OCI-LY3 (cell line): Measurements from ENCODE around the gene FGFBP1.

Source experiments
- H2AFZ ChIP-seq: fragments of 200-600, 300-600 bp; shearing (Covaris generic); 2 replicates; pipeline ENCODE4 v1.6.0; 2014; ENCODE audit warnings: antibody characterized with exemption, low read depth, low read length
- H3K27ac ChIP-seq: fragments of 200-600, 300-600 bp; sonication (generic); 2 replicates; pipeline ENCODE4 v1.5.1; 2014; ENCODE audit warnings: mild to moderate bottlenecking, low read length, moderate library complexity, mixed read lengths
- H3K27me3 ChIP-seq: fragments of 200-600, 300-600 bp; sonication (generic); 2 replicates; pipeline ENCODE4 v1.6.1; 2014; ENCODE audit warnings: low read depth, low read length, mixed read lengths
- H3K36me3 ChIP-seq: fragments of 200-600, 300-600 bp; sonication (generic); replicated peaks from 2 replicates; pipeline ENCODE3; 2014; ENCODE audit warnings: low read depth, low read length, mixed read lengths
- H3K4me1 ChIP-seq: fragments of 300-600, 200-600 bp; sonication (generic); 2 replicates; pipeline ENCODE4 v1.6.1; 2014; ENCODE audit warnings: low read length, mixed read lengths
- H3K4me2 ChIP-seq: fragments of 200-600, 300-600 bp; sonication (generic); 2 replicates; pipeline ENCODE4 v1.6.1; 2014; ENCODE audit warnings: low read length, mixed read lengths
- H3K4me3 ChIP-seq: fragments of 300-600, 200-600 bp; sonication (generic); 2 replicates; pipeline ENCODE4 v1.5.1; 2014; ENCODE audit warnings: antibody characterized with exemption, mild to moderate bottlenecking, low read length, moderate library complexity
- H3K79me2 ChIP-seq: fragments of 300-600, 200-600 bp; shearing (Covaris generic); 2 replicates; pipeline ENCODE4 v1.6.1; 2014; ENCODE audit warnings: mild to moderate bottlenecking, low read length, mixed read lengths
- H3K9ac ChIP-seq: fragments of 300-600, 200-600 bp; shearing (Covaris generic); 2 replicates; pipeline ENCODE4 v1.6.0; 2014; ENCODE audit warnings: mild to moderate bottlenecking, low read length, moderate library complexity
- H3K9me3 ChIP-seq: fragments of 200-600, 300-600 bp; shearing (Covaris generic); 2 replicates; pipeline ENCODE4 v1.6.1; 2014; ENCODE audit warnings: low read length, mixed read lengths; ENCODE audit not compliant: insufficient read depth
- H4K20me1 ChIP-seq: fragments of 200-600, 300-600 bp; sonication (generic); 2 replicates; pipeline ENCODE4 v1.6.1; 2016; ENCODE audit warnings: low read length, mixed read lengths; ENCODE audit not compliant: insufficient read depth
- EZH2phosphoT487 ChIP-seq: fragments of 200-600 bp; shearing (Covaris generic); IDR thresholded peaks from 2 replicates; pipeline ENCODE4 v1.6.1; 2018; ENCODE audit warnings: antibody characterized with exemption, mixed run types, low read depth
- TF ChIP-seq, protein P1 (sequence below): fragments of 200-600, 300-600 bp; sonication (generic); IDR thresholded peaks from 2 replicates; pipeline ENCODE4 v1.5.1; 2014; ENCODE audit warnings: antibody characterized with exemption, low read length, low read depth

FGFBP1 gene

DNA sequence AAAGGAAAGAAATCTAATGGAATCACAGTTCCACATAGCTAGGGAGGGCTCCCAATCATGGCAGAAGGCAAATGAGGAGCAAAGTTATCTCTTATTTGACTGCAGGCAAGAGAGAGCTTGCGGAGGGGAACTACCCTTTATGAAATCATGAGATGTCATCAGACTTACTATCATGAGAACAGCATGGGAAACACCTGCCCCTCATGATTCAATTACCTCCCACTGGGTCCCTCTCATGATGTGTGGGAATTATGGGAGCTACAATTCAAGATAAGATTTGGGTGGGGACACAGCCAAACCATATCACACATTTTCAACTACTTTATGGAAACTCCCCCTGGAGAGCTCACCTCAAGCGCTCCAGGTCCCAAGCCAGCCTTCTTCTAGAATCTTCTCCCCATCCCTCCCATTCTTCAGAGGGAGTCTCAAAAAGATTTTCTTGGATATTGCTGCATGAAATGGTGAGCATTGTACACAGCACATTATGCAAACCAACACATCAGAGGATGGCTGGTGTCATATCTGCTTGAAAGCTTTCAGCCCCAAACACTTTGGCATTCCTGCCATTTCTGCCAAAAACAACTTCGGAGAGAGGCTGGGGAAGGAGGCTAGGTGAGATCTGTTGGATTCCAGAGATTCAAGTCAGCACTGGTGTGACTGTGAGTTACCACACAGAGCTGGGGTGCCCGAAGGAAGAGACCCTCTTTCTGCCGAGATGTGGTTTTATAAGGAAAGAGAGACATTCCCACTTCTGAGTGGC lies 6.9 kb downstream of the FGFBP1 start:
- no peak overlapping the region for H3K4me2 ChIP-seq
- peaks cover 21% of the 10 kb centered on the region for H3K4me1 ChIP-seq
- no peaks in the 10 kb centered on the region for H3K27me3 ChIP-seq
- no peak overlapping the region for H3K4me3 ChIP-seq
- H3K36me3 ChIP-seq, result peaks cover 4% of the 10 kb centered on the region
- no peaks in the 10 kb centered on the region for H3K79me2 ChIP-seq
- H4K20me1 ChIP-seq, result no peaks in the 10 kb centered on the region
- H3K9me3 ChIP-seq, result peaks cover 4% of the 10 kb centered on the region; the same call in 1 of the 2 replicates
- H3K27ac ChIP-seq, result no peak overlapping the region
- H3K9ac ChIP-seq, result no peak overlapping the region
- H2AFZ ChIP-seq, result no peak overlapping the region
- TF ChIP-seq, protein P1, sequence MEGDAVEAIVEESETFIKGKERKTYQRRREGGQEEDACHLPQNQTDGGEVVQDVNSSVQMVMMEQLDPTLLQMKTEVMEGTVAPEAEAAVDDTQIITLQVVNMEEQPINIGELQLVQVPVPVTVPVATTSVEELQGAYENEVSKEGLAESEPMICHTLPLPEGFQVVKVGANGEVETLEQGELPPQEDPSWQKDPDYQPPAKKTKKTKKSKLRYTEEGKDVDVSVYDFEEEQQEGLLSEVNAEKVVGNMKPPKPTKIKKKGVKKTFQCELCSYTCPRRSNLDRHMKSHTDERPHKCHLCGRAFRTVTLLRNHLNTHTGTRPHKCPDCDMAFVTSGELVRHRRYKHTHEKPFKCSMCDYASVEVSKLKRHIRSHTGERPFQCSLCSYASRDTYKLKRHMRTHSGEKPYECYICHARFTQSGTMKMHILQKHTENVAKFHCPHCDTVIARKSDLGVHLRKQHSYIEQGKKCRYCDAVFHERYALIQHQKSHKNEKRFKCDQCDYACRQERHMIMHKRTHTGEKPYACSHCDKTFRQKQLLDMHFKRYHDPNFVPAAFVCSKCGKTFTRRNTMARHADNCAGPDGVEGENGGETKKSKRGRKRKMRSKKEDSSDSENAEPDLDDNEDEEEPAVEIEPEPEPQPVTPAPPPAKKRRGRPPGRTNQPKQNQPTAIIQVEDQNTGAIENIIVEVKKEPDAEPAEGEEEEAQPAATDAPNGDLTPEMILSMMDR, result no peak

DNA sequence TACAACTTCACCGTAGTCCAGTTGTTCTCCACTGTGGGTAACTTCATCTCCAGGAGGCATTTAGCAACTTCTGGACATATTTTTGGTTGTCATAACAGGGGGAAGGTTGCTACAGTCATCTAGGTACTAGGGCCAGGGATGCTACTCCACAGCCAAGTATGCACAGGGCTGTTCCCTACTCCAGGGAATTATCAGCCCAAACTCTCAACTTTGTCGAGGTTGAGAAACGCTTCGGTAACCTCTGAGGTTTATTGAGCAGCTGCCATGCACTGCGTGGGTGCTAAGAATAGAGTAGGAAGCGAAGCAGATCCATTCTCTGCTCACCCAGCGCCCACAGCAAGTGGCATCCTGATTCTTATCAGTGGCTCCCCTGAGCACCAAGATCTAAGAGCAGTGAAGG lies 8.2 kb downstream of the FGFBP1 start:
- Histone ChIP-seq H3K27ac (no peak overlapping the region), H3K79me2 (no peaks in the 10 kb centered on the region), H3K9ac (no peak overlapping the region), H4K20me1 (no peaks in the 10 kb centered on the region), H2AFZ (no peak overlapping the region), H3K4me1 (peaks cover 21% of the 10 kb centered on the region), H3K27me3 (no peaks in the 10 kb centered on the region), H3K4me2 (no peak overlapping the region), H3K4me3 (no peak overlapping the region), H3K9me3 (peaks cover 4% of the 10 kb centered on the region; the same call in 1 of the 2 replicates), H3K36me3 (peaks cover 4% of the 10 kb centered on the region)
- TF ChIP-seq, protein P1, result no peak
- TF ChIP-seq EZH2phosphoT487, result no peak

DNA sequence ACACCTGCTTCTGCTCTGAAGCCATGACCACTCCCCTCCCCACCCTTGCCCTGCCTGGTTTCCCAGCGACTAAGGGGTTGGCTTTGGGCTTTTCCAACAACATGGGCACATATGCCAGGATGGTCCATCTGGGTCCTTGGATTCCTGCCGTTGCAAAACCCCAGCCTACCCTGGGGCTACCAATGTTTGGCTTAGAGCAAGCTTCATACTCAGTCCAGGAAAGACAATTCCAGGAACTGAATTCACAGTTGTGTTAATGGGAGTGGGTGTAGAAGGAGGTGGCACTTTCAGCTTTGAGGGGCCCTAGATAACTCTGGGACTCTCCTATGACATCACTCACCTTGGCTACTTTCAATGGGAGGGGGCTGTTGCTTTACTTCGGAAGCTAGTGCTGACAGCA lies 9.0 kb downstream of the FGFBP1 start:
- Histone ChIP-seq H2AFZ (no peak overlapping the region), H4K20me1 (no peaks in the 10 kb centered on the region), H3K9me3 (peaks cover 4% of the 10 kb centered on the region; the same call in 1 of the 2 replicates), H3K4me2 (no peak overlapping the region), H3K27me3 (no peaks in the 10 kb centered on the region), H3K27ac (no peak overlapping the region), H3K79me2 (no peaks in the 10 kb centered on the region), H3K4me3 (no peak overlapping the region), H3K9ac (no peak overlapping the region), H3K4me1 (peaks cover 21% of the 10 kb centered on the region), H3K36me3 (peaks cover 4% of the 10 kb centered on the region)
- TF ChIP-seq, protein P1, result no peak
- no peak for TF ChIP-seq EZH2phosphoT487

DNA sequence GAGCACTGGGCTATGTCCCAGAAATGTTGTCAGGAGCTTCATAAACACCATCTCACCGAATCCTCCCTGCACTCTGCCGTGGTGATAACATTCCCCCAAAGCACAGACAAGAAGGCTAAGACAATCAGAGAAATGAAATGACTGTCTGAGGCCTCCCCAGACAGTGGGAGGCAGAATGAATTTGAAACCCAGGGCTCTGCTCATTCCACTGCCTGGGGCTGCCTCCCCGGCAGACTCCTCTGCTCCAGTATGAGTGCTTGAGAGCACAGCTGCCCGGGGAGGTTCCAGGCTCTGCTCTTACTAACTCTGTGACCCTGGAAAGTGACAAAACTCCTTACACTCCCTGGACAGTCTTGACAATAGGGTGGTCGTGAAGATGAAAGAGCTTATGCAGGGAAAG lies 9.7 kb downstream of the FGFBP1 start:
- Histone ChIP-seq H3K4me2 (no peak overlapping the region), H4K20me1 (no peaks in the 10 kb centered on the region), H3K27ac (no peak overlapping the region), H3K27me3 (no peaks in the 10 kb centered on the region), H2AFZ (no peak overlapping the region), H3K4me1 (peaks cover 21% of the 10 kb centered on the region), H3K36me3 (peaks cover 4% of the 10 kb centered on the region), H3K4me3 (no peak overlapping the region), H3K79me2 (no peaks in the 10 kb centered on the region), H3K9ac (no peak overlapping the region), H3K9me3 (peaks cover 4% of the 10 kb centered on the region; the same call in 1 of the 2 replicates)
- TF ChIP-seq EZH2phosphoT487, result no peak
- TF ChIP-seq, protein P1, result no peak
